GM23338 (cell line): ENCODE data around the gene TDP2.

Source experiments
- CREB1 ChIP-seq: fragments of 250-450 bp; sonication (Bioruptor Pico); IDR thresholded peaks from 2 replicates; pipeline ENCODE4 v1.5.0; 2020; ENCODE audit warnings: low read depth, mild to moderate bottlenecking, moderate library complexity
- CTCF ChIP-seq, 2 experiments: fragments of 200-600 bp in 1 of 2; sonication (generic) in 1 of 2; conservative IDR thresholded peaks; 2 replicates each; pipeline versions ENCODE4 v1.5.1 to v1.6.1; 2016 to 2017; ENCODE audit warnings: antibody characterized with exemption in 2 of 2, low read depth in 2 of 2, mild to moderate bottlenecking in 2 of 2, moderate library complexity in 1 of 2
- ETS1 ChIP-seq: IDR thresholded peaks from 2 replicates; pipeline ENCODE4 v1.6.1; 2016; ENCODE audit warnings: antibody characterized with exemption
- EZH2 ChIP-seq: fragments of 200-600 bp; sonication (generic); IDR thresholded peaks from one replicate; pipeline ENCODE4 v1.8.0; 2017; ENCODE audit warnings: antibody characterized with exemption, mild to moderate bottlenecking, low read depth; ENCODE audit not compliant: unreplicated experiment
- EZH2phosphoT487 ChIP-seq: fragments of 200-600 bp; sonication (generic); IDR thresholded peaks from one replicate; pipeline ENCODE4 v1.8.1; 2018; ENCODE audit warnings: antibody characterized with exemption; ENCODE audit not compliant: unreplicated experiment
- JUNB ChIP-seq: IDR thresholded peaks from one replicate; pipeline ENCODE4 v1.6.1; 2016; ENCODE audit warnings: antibody characterized with exemption; ENCODE audit not compliant: unreplicated experiment
- POLR2AphosphoS5 ChIP-seq: IDR thresholded peaks from 2 replicates; pipeline ENCODE4 v1.6.1; 2016; ENCODE audit warnings: antibody characterized with exemption, low read depth
- REST ChIP-seq: IDR thresholded peaks from one replicate; pipeline ENCODE4 v1.6.1; 2018; ENCODE audit warnings: antibody characterized with exemption; ENCODE audit not compliant: unreplicated experiment
- STAT1 ChIP-seq: IDR thresholded peaks from one replicate; pipeline ENCODE4 v1.6.1; 2016; ENCODE audit warnings: antibody characterized with exemption; ENCODE audit not compliant: unreplicated experiment
- ZNF114 ChIP-seq: fragments of 250-450 bp; sonication (Bioruptor Pico); IDR thresholded peaks from 2 replicates; pipeline ENCODE4 v1.5.0; 2020; ENCODE audit warnings: mild to moderate bottlenecking, moderate library complexity
- ZNF331 ChIP-seq: fragments of 250-450 bp; sonication (Bioruptor Pico); IDR thresholded peaks from 2 replicates; pipeline ENCODE4 v1.5.0; 2020; ENCODE audit warnings: low read depth, mild to moderate bottlenecking, moderate library complexity
- TF ChIP-seq, protein P1 (sequence below): fragments of 250-450 bp; sonication (Bioruptor Pico); IDR thresholded peaks from 2 replicates; pipeline ENCODE4 v1.5.0; 2020; ENCODE audit warnings: mild to moderate bottlenecking, moderate library complexity

GRCh38 chr6:24663189-24663588 lies 3.5 kb downstream of the TDP2 start:
- no peak for TF ChIP-seq CTCF (conservative IDR thresholded peaks at IDR 0.05; ENCODE audit: low read depth in 2 of 2)
- TF ChIP-seq CREB1 (CRISPR knock-in tag), result no peak
- no peak for TF ChIP-seq EZH2phosphoT487
- no peak for TF ChIP-seq POLR2AphosphoS5
- TF ChIP-seq REST, result no peak
- TF ChIP-seq EZH2, result no peak
- TF ChIP-seq, protein P1, sequence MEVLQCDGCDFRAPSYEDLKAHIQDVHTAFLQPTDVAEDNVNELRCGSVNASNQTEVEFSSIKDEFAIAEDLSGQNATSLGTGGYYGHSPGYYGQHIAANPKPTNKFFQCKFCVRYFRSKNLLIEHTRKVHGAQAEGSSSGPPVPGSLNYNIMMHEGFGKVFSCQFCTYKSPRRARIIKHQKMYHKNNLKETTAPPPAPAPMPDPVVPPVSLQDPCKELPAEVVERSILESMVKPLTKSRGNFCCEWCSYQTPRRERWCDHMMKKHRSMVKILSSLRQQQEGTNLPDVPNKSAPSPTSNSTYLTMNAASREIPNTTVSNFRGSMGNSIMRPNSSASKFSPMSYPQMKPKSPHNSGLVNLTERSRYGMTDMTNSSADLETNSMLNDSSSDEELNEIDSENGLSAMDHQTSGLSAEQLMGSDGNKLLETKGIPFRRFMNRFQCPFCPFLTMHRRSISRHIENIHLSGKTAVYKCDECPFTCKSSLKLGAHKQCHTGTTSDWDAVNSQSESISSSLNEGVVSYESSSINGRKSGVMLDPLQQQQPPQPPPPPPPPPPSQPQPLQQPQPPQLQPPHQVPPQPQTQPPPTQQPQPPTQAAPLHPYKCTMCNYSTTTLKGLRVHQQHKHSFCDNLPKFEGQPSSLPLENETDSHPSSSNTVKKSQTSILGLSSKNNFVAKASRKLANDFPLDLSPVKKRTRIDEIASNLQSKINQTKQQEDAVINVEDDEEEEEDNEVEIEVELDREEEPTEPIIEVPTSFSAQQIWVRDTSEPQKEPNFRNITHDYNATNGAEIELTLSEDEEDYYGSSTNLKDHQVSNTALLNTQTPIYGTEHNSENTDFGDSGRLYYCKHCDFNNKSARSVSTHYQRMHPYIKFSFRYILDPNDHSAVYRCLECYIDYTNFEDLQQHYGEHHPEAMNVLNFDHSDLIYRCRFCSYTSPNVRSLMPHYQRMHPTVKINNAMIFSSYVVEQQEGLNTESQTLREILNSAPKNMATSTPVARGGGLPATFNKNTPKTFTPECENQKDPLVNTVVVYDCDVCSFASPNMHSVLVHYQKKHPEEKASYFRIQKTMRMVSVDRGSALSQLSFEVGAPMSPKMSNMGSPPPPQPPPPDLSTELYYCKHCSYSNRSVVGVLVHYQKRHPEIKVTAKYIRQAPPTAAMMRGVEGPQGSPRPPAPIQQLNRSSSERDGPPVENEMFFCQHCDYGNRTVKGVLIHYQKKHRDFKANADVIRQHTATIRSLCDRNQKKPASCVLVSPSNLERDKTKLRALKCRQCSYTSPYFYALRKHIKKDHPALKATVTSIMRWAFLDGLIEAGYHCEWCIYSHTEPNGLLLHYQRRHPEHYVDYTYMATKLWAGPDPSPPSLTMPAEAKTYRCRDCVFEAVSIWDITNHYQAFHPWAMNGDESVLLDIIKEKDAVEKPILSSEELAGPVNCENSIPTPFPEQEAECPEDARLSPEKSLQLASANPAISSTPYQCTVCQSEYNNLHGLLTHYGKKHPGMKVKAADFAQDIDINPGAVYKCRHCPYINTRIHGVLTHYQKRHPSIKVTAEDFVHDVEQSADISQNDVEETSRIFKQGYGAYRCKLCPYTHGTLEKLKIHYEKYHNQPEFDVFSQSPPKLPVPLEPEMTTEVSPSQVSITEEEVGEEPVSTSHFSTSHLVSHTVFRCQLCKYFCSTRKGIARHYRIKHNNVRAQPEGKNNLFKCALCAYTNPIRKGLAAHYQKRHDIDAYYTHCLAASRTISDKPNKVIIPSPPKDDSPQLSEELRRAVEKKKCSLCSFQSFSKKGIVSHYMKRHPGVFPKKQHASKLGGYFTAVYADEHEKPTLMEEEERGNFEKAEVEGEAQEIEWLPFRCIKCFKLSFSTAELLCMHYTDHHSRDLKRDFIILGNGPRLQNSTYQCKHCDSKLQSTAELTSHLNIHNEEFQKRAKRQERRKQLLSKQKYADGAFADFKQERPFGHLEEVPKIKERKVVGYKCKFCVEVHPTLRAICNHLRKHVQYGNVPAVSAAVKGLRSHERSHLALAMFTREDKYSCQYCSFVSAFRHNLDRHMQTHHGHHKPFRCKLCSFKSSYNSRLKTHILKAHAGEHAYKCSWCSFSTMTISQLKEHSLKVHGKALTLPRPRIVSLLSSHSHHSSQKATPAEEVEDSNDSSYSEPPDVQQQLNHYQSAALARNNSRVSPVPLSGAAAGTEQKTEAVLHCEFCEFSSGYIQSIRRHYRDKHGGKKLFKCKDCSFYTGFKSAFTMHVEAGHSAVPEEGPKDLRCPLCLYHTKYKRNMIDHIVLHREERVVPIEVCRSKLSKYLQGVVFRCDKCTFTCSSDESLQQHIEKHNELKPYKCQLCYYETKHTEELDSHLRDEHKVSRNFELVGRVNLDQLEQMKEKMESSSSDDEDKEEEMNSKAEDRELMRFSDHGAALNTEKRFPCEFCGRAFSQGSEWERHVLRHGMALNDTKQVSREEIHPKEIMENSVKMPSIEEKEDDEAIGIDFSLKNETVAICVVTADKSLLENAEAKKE (CRISPR knock-in tag), result no peak
- TF ChIP-seq ETS1, result no peak
- no peak for TF ChIP-seq JUNB
- TF ChIP-seq ZNF331 (CRISPR knock-in tag), result no peak
- no peak for TF ChIP-seq ZNF114 (CRISPR knock-in tag)
- TF ChIP-seq STAT1, result no peak
